K562 (cell line): ENCODE measurements around the gene ITPRID2.

Experiments used
- CEBPB ChIP-seq: fragments of 450-650 bp; IDR thresholded peaks from 2 replicates; pipeline ENCODE4 v1.6.1; 2016; ENCODE audit warnings: missing genetic modification characterization, missing compliant biosample characterization
- CREB1 ChIP-seq, 2 experiments: sonication (generic) in 1 of 2; formaldehyde crosslinking in 1 of 2; IDR thresholded peaks; 2 replicates each; pipeline versions ENCODE4 v1.6.1 to v1.8.0; 2012 to 2022; ENCODE audit warnings: inconsistent platforms in 1 of 2, mild to moderate bottlenecking in 1 of 2, missing genetic modification reagents in 1 of 2, moderate library complexity in 1 of 2
- MYNN ChIP-seq, 2 experiments: sonication (generic); formaldehyde crosslinking in 1 of 2; IDR thresholded peaks; 2 replicates each; pipeline versions ENCODE4 v1.5.0 to v1.6.1; 2016 to 2020; ENCODE audit warnings: antibody characterized with exemption in 1 of 2, missing genetic modification reagents in 1 of 2
- ZNF318 ChIP-seq, 2 experiments: fragments of 450-650 bp; IDR thresholded peaks; 2 replicates each; pipeline ENCODE4 v1.6.1; 2016; ENCODE audit warnings: mild to moderate bottlenecking in 2 of 2, borderline replicate concordance in 1 of 2, low read depth in 1 of 2, moderate library complexity in 1 of 2

- TF ChIP-seq ZNF318 (IDR thresholded peaks at IDR 0.05; ENCODE audit: borderline replicate concordance in 1 of 2, low read depth in 1 of 2) (no peak), MYNN (IDR thresholded peaks at IDR 0.05) (no peak), MYNN (CRISPR knock-in tag; IDR thresholded peaks at IDR 0.05) (no peak), CREB1 (IDR thresholded peaks at IDR 0.05) (no peak), CREB1 (CRISPR knock-in tag; IDR thresholded peaks at IDR 0.05) (no peak), CEBPB (no peak)
Measured at GRCh38 chr2:181877181-181877664, 14.3 kb upstream of the ITPRID2 start.
